IPS-15b (cell line): Measurements from ENCODE around the gene KCTD13.
"Not testable (repeated sequence)": the region's sequence is repeated elsewhere in the genome, so short reads cannot be mapped to it uniquely, and the experiment has no call there.

Experiments used
- H3K27me3 ChIP-seq: one replicate; pipeline ENCODE4 v1.6.1; 2013; ENCODE audit warnings: low read length; ENCODE audit not compliant: control insufficient read depth, insufficient read depth
- H3K36me3 ChIP-seq: one replicate; pipeline ENCODE4 v1.6.1; 2013; ENCODE audit warnings: low read length; ENCODE audit not compliant: control insufficient read depth, insufficient read depth
- H3K4me1 ChIP-seq: one replicate; pipeline ENCODE4 v1.6.1; 2013; ENCODE audit warnings: mild to moderate bottlenecking, low read length; ENCODE audit not compliant: control insufficient read depth, insufficient read depth
- H3K4me3 ChIP-seq: one replicate; pipeline ENCODE4 v1.5.1; 2013; ENCODE audit warnings: low read depth, low read length
- H3K9ac ChIP-seq: one replicate; pipeline ENCODE4 v1.6.1; 2013; ENCODE audit warnings: low read depth, mild to moderate bottlenecking, low read length
- H3K9me3 ChIP-seq: one replicate; pipeline ENCODE4 v1.6.1; 2013; ENCODE audit warnings: mild to moderate bottlenecking, low read length; ENCODE audit not compliant: control insufficient read depth, insufficient read depth

The KCTD13 gene

DNA sequence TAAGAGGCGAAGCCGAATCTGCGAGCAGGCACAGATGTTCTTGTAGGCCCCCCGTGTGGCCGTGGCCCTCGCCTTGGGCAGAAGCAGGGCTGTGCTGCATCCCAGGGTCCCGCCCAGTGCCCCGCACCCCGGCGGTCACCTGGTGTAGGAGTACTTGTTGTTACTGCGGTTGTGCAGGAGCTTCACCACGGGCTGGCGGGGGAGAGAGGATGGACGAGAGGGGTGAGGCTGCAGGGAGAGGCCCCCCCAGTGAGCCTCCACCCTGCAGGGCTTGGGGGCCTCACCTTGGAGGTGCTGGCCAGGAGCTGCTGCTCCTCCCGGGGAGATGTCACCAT lies 14.4 kb downstream of the KCTD13 start:
- H3K36me3 ChIP-seq = peaks cover 5% of the 10 kb centered on the region
- no peak overlapping the region for H3K4me3 ChIP-seq
- H3K27me3 ChIP-seq = no peaks in the 10 kb centered on the region
- H3K9ac ChIP-seq = no peak overlapping the region
- peaks cover 2% of the 10 kb centered on the region for H3K4me1 ChIP-seq
- H3K9me3 ChIP-seq = no peaks in the 10 kb centered on the region

GRCh38 chr16:29910819-29911675 lies 15.0 kb downstream of the KCTD13 start:
- peaks cover 9% of the 10 kb centered on the region for H3K36me3 ChIP-seq
- peaks cover 2% of the 10 kb centered on the region for H3K4me1 ChIP-seq
- no peak overlapping the region for H3K4me3 ChIP-seq
- H3K9ac ChIP-seq = no peak overlapping the region
- H3K9me3 ChIP-seq = no peaks in the 10 kb centered on the region
- no peaks in the 10 kb centered on the region for H3K27me3 ChIP-seq

GRCh38 chr16:29909851-29910250 lies 16.2 kb downstream of the KCTD13 start:
- H3K9ac ChIP-seq, H3K4me3 ChIP-seq, H3K27me3 ChIP-seq, H3K9me3 ChIP-seq, H3K4me1 ChIP-seq: not testable (repeated sequence)
- H3K36me3 ChIP-seq = peaks cover 18% of the 10 kb centered on the region

DNA sequence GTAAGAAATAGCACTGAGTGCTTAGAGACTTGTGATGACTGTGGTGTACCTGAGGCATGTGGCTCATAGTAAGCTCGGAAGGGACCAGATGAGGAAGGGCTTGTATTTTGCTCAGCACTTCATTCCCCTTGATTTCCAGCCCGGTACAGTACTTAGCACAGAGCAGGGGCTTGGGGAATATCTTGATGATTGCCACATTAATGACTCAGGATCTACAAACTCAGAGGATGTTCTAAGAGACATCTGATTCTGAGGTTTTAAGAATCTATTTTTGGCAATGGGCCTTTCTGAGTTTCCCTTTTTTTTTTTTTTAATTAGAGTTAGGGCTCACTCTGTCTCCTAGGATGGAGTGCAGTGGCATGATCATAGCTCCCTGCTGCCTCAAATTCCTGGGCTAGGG lies 16.6 kb downstream of the KCTD13 start:
- no peak overlapping the region for H3K9ac ChIP-seq
- no peak overlapping the region for H3K4me3 ChIP-seq
- peaks cover 22% of the 10 kb centered on the region for H3K36me3 ChIP-seq
- peaks cover 2% of the 10 kb centered on the region for H3K4me1 ChIP-seq
- no peaks in the 10 kb centered on the region for H3K27me3 ChIP-seq
- no peaks in the 10 kb centered on the region for H3K9me3 ChIP-seq

DNA sequence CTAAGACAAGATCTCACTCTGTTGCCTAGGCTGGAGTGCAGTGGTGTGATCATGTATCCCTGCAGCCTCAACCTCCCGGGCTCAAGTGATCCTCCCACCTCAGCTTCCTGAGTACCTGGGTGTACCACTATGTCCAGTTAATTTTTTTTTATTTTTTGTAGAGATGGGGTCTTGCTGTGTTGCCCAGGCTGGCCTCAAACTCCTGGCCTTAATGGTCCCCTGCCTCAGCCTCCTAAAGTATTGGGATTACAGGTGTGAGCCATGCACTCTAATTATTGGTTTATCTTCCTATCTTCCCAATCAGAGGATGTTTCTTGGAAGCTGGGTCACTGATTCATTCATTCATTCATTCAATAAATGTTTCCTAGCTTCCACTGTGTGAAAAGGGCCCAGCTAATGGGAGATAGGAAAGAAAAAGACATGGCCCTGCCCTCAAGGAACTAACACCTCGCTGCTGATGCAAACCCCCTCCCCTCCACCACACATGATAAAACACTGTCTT lies 17.3 kb downstream of the KCTD13 start:
- H3K4me3 ChIP-seq = no peak overlapping the region
- H3K36me3 ChIP-seq = peaks cover 23% of the 10 kb centered on the region
- H3K4me1 ChIP-seq = peaks cover 2% of the 10 kb centered on the region
- no peaks in the 10 kb centered on the region for H3K9me3 ChIP-seq
- H3K9ac ChIP-seq = no peak overlapping the region
- no peaks in the 10 kb centered on the region for H3K27me3 ChIP-seq

DNA sequence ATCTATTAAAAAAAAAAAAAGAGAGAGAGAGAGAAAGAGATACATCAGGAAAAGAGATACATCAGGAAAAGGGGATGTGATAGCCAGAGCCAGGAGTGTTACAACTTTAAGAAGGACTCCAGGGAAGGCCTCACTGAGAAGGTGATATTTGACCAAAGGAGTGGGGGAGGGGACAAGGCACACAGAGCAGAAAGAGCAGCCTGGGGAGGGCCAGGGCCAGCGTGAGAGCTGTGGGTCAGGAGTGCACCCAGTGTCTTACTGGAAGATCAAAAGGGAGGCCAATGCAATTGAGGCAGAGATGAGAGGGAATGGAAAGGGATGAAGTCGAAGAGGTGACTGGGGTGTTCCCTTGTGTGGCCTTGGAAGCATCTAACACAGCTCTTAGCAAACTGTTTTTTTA lies 18.1 kb downstream of the KCTD13 start:
- Histone ChIP-seq H3K4me1 (peaks cover 2% of the 10 kb centered on the region), H3K9ac (no peak overlapping the region), H3K27me3 (no peaks in the 10 kb centered on the region), H3K9me3 (no peaks in the 10 kb centered on the region), H3K36me3 (peaks cover 26% of the 10 kb centered on the region), H3K4me3 (no peak overlapping the region)

GRCh38 chr16:29906520-29907244 lies 19.3 kb downstream of the KCTD13 start:
- Histone ChIP-seq H3K9ac (no peak overlapping the region), H3K4me1 (no peaks in the 10 kb centered on the region), H3K4me3 (no peak overlapping the region), H3K27me3 (no peaks in the 10 kb centered on the region), H3K9me3 (no peaks in the 10 kb centered on the region), H3K36me3 (peaks cover 26% of the 10 kb centered on the region)

DNA sequence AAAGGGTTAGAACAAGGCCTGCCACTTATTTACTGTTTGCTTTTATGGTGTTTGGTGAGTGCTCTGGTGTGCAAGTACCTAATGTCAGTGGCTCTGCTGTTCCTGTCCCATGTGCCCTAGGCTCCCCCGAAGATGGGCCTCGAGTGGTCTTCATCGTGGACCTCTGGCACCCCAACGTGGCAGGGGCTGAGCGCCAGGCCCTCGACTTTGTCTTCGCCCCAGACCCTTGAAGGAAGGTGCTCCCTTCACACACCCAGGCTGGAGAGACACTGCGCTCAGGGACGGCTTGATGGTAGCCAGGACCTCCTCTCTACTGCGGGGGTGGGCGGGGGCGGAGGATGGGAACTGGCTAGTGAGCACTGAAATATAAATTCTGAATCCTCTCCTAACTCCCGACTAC lies 20.4 kb downstream of the KCTD13 start:
- no peak overlapping the region for H3K9ac ChIP-seq
- no peaks in the 10 kb centered on the region for H3K27me3 ChIP-seq
- no peak overlapping the region for H3K4me3 ChIP-seq
- no peaks in the 10 kb centered on the region for H3K9me3 ChIP-seq
- peaks cover 26% of the 10 kb centered on the region for H3K36me3 ChIP-seq
- no peaks in the 10 kb centered on the region for H3K4me1 ChIP-seq

DNA sequence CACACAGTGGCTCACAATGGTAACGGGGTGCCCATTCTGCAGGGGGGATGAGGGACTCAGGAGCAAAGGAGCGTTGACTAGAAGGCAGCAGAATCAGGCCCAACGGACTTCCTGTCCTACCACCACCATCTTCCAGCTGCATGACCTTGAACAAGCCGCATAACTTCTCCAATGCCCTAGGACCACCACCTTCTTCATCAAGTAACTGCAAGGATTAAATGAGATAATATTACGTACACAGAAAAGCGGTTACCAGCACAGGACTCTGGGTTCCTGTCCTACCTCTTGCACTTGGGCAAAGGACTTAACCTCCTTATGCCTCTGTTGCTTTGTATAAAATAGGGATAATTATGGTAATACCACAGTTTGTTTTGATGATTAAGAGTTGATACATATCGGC lies 21.1 kb downstream of the KCTD13 start:
- H3K4me3 ChIP-seq = no peak overlapping the region
- H3K36me3 ChIP-seq = peaks cover 26% of the 10 kb centered on the region
- H3K27me3 ChIP-seq = no peaks in the 10 kb centered on the region
- no peaks in the 10 kb centered on the region for H3K9me3 ChIP-seq
- no peak overlapping the region for H3K9ac ChIP-seq
- no peaks in the 10 kb centered on the region for H3K4me1 ChIP-seq

- no peak overlapping the region for H3K9ac ChIP-seq
- H3K27me3 ChIP-seq = no peaks in the 10 kb centered on the region
- H3K9me3 ChIP-seq = no peaks in the 10 kb centered on the region
- no peak overlapping the region for H3K4me3 ChIP-seq
- H3K4me1 ChIP-seq = no peaks in the 10 kb centered on the region
- peaks cover 26% of the 10 kb centered on the region for H3K36me3 ChIP-seq
Observed at GRCh38 chr16:29903590-29903989, 22.4 kb downstream of the KCTD13 start.

- Histone ChIP-seq H3K27me3 (no peaks in the 10 kb centered on the region), H3K4me3 (peak overlapping the region; percentile 92), H3K9me3 (no peaks in the 10 kb centered on the region), H3K4me1 (no peaks in the 10 kb centered on the region), H3K9ac (peak overlapping the region; percentile 77), H3K36me3 (peaks cover 20% of the 10 kb centered on the region)
Observed at GRCh38 chr16:29901607-29901945, 24.4 kb downstream of the KCTD13 start.
